HG02571 (cell line): ENCODE measurements around the gene WDPCP.
"Not testable (repeated sequence)": the region's sequence is repeated elsewhere in the genome, so short reads cannot be mapped to it uniquely, and the experiment has no call there.

Experiments
- ATAC-seq: cut with Tn5 transposase; IDR thresholded peaks from one replicate; pipeline ENCODE4 v1.9.1; 2021; ENCODE audit warnings: mild to moderate bottlenecking, moderate library complexity; ENCODE audit not compliant: unreplicated experiment

Gene WDPCP

GRCh38 chr2:63469313-63469712 is 119.0 kb downstream of the WDPCP start:
- ATAC-seq = not testable (repeated sequence)

GRCh38 chr2:63465633-63466032 is 122.6 kb downstream of the WDPCP start:
- no peak for ATAC-seq

GRCh38 chr2:63463142-63463541 is 125.1 kb downstream of the WDPCP start:
- no peak for ATAC-seq

DNA sequence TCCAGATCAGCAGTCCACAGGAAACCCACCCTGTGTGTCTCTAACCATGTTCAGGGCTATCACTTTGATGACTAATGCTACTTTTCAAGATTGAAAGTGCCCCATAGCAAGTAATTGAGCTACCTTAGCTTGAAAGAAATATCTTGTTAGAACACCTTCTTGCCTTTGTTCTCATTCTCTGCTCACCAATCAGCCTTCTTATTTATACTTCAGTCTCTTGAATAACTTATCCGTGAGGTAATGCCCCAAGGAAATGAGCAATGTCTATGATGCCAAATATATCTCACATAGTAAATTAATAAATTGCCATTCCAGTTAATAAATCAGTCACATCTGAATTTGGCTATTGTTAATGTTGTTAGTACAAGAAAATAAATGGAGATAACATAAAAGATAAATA is 141.6 kb downstream of the WDPCP start:
- no peak for ATAC-seq

DNA sequence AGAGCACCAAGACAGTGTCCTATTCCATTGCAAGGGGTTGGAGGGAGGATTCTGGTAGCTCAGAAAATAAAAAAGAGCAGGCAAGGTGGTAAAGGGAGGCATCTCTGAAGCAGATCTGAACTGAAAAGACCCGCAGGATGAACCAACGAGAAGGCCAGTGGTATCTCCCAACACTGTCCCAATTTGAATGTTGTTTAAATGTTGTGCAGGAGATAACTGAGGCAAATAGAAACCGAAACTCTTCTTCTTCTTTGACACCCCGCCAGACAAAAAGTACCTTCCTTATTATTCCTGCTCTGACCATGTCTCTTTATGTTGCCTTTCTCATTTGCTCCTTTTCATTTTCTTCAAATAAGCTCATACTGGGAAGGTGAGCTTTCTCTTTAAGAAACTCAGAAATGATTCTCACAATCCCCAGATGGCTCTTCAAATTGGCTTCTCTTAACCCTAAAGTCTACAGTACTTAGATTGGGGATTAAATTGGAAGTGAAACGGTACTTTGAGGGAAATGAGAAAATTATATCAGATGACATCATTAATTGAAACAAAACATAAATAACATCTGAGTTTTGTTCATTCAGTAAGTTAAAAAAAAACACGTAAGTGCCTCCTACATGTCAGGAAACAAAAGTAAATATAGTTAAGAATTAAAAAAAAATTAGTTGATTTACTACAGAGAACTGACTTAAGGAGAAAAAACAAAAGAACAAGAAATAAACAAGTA is 143.6 kb downstream of the WDPCP start:
- ATAC-seq = no peak

GRCh38 chr2:63440612-63441011 is 147.7 kb downstream of the WDPCP start:
- no peak for ATAC-seq

GRCh38 chr2:63438181-63438580 is 150.1 kb downstream of the WDPCP start:
- no peak for ATAC-seq

DNA sequence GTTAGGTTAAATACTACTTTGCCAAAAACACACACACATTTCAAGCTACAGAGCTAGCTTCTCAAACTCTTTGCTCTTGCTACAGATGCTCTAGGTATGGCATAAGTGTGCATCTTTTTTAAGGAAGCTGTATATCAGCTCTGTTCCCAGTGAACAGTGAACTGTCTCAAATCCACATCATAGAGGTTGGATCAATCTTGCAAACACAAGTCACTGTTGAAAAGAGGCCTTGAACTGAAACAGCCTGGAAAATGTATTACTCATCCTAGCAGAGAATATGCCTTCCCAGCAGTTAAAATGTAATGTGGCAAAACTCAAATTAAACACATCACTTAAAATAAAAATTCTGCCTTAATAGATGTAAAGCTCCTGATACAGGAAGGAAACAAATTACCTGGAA is 151.8 kb downstream of the WDPCP start:
- no peak for ATAC-seq

DNA sequence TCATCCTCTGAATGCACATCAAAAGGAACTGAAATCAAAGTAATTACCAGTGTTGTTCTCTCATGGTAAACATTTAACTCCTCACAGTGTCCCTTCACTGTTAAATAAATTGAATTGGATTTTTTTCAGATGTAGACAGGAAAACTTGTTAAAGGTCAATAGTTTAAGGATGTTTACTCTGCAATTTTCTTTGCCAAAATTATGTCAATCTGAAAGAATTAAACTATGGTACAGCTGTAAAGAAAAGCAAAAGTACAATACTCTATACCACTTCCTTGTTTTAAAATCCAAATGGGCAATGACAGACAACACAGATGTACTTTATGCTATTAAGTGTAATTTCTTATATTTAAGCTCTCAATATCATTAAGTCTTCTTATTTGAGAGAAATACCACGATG is 153.2 kb downstream of the WDPCP start:
- no peak for ATAC-seq

DNA sequence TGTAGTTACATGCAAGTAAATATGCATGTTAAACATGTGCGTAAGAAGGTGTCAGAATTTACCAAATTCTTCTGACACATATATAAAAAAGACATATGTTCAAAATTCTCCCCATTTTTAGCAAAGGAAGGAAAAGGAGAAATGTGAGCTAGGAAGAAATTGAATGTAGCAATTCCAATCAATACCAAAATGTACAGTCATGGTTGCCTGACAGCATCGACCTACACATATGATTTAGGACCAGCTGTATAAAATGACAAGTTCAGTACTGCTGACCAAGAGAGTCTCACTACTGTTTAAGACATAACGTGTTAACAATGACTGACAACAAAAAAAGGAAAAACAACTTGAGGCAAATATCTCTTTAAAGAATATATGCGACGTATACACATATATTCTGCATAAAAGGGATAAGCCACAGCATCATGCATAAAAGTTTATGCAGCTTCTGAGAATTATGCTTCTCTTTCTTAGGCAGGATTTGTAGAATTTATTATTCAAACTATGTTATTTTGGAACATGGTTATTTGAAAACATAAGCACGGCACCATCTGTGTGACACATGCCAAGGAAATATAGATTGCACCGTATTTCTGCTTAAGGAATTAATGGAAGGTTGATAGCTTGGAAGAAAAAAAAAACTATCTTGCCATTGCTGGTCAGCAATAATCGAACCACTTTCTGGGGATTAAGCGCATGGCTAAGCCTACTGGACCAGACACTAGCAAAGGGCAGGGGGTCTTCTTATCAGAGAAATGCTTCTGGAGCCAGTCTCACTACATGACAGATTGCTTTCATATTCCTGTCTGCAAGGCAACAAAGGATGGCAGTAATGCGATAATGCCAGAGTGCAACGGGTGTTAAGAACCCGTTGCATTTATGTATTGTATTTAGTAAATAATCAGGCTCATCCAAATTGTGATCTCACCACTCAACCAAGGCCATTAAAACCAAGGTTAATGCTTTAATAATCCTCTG is 154.0 kb downstream of the WDPCP start:
- ATAC-seq = no peak

DNA sequence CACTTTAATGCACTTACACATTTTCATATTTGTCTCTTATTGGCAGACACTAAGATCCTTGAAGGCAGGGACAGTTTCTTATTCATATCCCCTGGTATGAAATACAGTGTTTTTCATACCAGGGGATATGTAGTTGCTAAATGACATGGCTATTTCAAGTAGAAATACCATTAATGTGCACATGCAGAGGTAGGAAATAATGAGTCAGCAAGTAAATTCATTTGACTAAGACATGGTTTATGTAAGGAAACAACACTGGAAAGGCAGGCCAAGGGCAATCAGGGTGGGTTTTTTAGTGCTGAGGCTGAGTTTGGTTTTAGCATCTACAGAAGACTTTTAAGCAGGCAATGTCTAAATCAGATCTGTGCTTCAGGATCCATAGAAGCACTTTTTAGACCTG is 155.9 kb downstream of the WDPCP start:
- no peak for ATAC-seq

- no peak for ATAC-seq
Measured at GRCh38 chr2:63425606-63426005, 162.7 kb downstream of the WDPCP start.

DNA sequence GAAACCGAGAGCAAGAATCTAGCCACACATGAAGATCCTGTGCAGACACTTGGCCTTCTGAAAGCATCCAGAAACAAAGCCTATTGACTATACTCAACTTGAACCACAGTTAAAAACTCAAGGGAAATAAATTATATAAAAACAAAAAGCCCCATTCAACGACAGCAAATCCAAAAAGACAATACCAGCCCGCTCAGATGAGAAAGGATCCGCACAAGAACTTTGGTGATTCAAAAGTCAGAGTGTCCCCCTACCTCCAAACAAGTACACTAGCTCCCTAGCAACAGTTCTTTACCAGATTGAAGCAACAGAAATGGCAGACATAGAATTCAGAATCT is 163.2 kb downstream of the WDPCP start:
- no peak for ATAC-seq

GRCh38 chr2:63424329-63425078 is 163.8 kb downstream of the WDPCP start:
- ATAC-seq = no peak

DNA sequence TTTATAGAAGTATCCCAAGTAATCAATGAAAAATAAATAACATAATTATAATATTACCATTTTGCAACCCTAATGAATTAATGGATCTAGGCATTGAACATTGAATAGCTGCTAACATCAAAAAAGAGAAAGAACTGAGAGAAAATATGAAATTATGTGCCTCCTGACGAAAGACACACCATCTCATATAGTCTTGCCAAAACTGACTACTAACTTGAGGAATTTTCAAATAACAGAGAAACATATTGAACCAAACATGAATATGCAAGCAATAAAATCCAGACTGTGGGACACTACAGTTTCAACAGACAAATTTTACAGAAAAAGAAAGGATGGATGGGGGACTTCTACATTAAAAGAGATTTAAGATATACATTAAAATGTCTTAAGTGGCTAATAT is 165.7 kb downstream of the WDPCP start:
- ATAC-seq = no peak

- no peak for ATAC-seq
Measured at GRCh38 chr2:63408530-63408929, 179.7 kb downstream of the WDPCP start.

- ATAC-seq = no peak
Measured at GRCh38 chr2:63406641-63407040, 181.6 kb downstream of the WDPCP start.

GRCh38 chr2:63403820-63404219 is 184.5 kb downstream of the WDPCP start:
- no peak for ATAC-seq

DNA sequence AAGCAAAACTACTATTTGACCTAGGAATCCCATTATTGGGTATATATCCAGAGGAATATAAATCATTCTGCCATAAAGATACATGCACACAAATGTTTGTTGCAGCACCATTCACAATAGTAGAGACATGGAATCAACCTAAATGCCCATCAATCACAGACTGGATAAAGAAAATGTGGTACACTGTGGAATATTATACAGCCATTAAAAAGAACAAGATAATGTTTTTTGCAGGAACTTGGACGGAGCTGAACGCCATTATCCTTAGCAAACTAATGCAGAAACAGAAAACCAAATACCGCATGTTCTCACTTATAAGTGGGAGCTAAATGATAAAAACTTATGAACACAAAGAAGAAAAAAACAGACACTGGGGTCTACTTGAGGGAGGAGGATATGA is 185.4 kb downstream of the WDPCP start:
- not testable (repeated sequence) for ATAC-seq

GRCh38 chr2:63399156-63399555 is 189.1 kb downstream of the WDPCP start:
- no peak for ATAC-seq

- no peak for ATAC-seq
Measured at GRCh38 chr2:63379451-63379850, 208.8 kb downstream of the WDPCP start.
